ENCODE data around the gene SLC25A47.
"Not testable (repeated sequence)": the region's sequence is repeated elsewhere in the genome, so short reads cannot be mapped to it uniquely, and the experiment has no call there.

Gene SLC25A47

DNA sequence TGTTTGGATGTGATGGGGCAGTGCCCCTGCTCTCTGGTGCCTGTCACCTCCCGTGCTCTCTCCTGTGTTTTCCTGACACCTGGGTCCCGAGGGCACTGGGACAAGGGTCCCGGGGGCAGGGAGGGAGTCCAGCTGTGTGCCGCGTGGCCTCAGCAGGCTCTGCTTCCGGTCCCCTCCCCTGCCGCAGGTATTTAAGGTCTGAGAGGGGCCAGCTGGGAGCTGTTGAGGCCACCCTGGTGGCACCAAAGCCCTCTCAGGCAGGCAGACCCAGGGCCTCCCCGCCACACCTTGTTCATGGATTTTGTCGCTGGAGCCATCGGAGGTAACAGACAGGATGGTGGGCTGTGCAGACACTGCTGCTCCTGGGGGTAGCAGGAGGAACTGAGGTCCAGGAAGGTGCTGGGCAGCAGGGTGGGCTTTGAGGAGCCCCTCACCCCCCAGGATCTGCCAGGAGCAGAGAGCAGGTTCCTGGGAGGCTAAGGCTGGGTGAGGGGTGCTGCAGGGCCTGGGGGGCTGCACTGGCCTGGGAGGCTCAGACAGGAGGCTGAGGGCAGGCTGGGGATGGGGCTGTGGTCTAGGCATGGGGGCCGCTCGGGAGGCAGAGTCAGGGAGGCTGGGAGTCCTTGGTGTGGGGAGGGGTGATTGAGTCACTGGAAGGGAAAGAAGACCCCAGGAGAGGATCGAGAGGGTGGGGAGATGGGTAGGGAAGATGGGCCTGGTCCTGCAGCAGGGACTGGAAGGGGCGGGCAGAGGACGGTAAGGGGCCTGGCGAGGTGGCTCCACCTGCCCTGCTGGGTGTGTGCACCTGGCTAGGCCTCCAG, at the start of gene SLC25A47:
Gene SLC25A47 (plus strand): TSS at position 219 of the 821 bp plus-strand sequence. CDS start 76 bp downstream, at position 295.
- DNase-seq (ENCODE audit: low spot score), result no peak

- DNase-seq (ENCODE audit: low spot score), result no peak
Observed at GRCh38 chr14:100274250-100274649, 48.9 kb upstream of the SLC25A47 start.

DNA sequence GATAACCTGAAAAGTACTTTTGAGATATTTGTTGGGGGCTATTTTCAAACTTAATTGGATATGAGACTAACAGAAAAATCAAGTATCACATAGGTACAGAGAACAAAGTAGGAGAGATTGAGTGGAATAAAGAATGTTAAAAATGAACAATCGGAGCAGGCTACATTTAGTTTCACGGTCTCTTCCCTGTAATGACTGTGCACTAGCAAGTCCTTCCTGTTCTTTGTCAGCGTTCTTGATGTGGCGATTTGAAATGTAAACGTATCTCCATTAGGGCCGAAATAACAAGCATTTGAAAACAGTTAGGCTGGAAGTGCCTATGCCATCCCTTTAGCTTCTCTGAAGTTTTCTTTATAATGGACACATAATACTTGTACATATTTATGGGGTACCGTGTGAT, 47.9 kb upstream of the SLC25A47 start:
- DNase-seq (ENCODE audit: low spot score), result no peak

GRCh38 chr14:100278702-100279101, 44.4 kb upstream of the SLC25A47 start:
- no peak for DNase-seq (ENCODE audit: low spot score)

DNA sequence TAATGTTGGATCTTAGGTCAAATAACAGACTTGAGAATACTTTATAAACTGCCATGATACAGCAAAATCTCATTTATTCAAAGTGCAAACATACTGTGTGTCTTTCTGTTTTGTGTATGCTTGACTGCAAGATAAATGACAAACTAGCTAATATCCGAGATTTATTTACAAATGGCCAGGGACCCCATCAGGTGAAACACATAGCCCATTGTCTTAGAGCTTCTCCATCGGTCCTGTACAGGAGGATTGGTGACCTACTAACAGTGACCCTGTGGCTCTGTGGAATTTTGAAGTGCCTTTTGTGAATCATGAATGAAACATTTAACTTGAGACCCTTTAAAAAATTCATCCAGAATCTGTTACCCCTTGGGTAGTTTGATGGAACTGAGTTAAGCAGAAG, 44.0 kb upstream of the SLC25A47 start:
- no peak for DNase-seq (ENCODE audit: low spot score)

DNA sequence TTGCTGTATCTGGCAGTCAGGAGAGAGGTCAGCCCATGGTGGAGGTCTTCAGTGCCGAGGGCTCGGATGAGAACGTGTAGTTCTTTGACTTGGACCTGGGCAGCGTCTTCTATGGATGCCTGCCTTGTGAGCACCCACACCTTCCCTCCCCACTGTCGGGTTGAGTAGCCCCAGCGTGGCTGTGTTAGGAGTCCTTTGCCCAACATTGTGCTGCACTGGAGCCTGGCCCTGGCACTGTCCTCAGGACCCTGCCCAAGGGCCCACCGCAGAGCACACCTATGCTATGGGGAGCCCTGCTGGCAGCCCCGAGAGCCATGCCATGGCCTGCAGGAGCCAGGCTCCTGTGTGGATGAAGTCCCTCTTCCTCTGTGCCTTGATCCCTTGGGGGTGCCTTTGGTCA, 43.6 kb upstream of the SLC25A47 start:
- no peak for DNase-seq (ENCODE audit: low spot score)

- DNase-seq (ENCODE audit: low spot score), result no peak
Observed at GRCh38 chr14:100281286-100282082, 41.7 kb upstream of the SLC25A47 start.

DNA sequence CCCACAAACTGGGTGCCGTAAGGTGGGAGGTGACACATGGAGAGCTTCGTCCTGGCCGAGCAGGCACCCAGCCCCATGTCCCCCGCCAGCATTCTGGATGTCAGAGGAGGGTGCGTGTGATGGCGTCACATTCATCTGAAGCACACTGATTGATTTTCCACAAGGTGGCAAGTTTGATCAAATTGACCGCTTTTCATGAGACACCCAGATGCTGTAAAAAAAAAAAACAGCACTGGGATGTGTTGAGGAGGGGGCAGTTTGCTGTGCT, 41.1 kb upstream of the SLC25A47 start:
- no peak for DNase-seq (ENCODE audit: low spot score)

DNA sequence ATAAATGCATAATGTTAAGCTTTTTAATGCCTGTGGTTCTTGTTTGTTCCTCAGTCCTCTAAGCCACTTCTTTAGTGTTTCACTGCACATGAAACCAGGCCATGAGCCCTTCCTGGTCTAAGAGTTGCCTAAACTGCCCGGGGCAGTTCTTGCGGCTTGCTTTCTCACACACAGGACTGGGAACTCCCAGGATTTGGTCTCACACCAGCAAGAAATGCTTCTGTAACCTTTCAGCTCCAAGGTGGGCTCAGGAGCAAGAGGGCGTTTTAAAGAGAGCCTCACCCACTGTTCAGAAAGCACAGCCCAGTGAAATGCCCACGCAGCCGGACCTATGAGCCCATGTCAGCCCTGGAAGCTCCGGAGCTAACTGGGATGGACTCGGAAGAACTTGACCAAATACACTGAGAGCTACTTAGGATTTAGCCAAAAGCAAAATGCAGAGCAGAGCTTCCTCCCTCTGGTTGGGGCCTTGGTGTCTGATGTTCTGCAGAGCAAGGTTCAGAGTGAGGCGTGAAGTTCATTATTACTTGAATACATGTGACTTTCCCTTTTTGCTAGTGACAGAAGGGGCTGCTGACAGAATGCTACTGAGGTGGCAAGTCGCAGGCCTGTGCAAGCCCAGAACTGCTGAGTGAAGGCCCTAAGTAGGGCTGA, 40.2 kb upstream of the SLC25A47 start:
- DNase-seq (ENCODE audit: low spot score), result no peak

- not testable (repeated sequence) for DNase-seq (ENCODE audit: low spot score)
Observed at GRCh38 chr14:100283436-100283835, 39.7 kb upstream of the SLC25A47 start.

DNA sequence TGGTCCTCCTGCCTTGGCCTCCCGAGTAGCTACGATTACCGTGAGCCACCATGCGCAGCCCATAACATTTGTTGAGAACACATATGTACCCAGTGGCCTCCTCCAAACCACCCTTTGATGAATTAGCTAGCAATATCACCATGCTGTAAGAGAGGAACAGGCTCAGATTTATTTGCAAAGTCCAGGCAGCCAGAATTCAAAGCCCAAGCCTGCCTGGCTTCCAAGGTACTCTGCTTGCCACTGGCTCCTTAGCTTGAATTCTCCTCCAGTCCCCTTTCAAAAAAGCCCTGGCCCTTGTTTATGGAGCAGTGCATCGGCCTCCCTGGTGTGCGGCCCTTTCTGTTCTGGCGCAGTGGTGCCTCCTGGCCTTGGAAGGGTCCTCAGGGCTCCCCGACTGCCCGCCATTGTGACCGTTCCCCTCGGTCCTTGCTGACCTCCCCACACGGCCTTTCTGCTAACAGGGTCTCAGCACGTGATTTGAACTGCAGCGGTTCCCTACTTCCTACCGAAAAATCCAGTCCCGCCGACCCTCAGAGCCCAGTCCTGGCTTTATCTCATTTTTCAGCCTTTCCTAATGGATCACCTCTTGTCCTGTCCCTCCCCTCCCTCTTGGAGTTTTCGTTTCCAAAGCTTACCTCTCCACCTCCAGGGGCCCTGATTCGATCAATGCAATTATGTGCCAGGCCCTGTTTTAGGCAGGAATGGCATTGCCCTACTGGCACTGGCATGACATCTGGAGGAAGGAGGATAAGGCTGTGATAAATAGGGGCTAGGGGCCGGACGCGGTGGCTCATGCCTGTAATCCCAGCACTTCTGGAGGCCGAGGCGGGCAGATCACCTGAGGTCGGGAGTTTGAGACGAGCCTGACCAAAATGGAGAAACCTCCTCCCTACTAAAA, 38.9 kb upstream of the SLC25A47 start:
- DNase-seq (ENCODE audit: low spot score), result peak; percentile 59

- DNase-seq (ENCODE audit: low spot score), result peak; percentile 85
Observed at GRCh38 chr14:100285021-100285912, 37.9 kb upstream of the SLC25A47 start.

GRCh38 chr14:100285913-100286400, 37.2 kb upstream of the SLC25A47 start:
- DNase-seq (ENCODE audit: low spot score), result no peak

GRCh38 chr14:100286484-100287191, 36.5 kb upstream of the SLC25A47 start:
- DNase-seq (ENCODE audit: low spot score), result no peak

- DNase-seq (ENCODE audit: low spot score), result no peak
Observed at GRCh38 chr14:100287202-100287997, 35.7 kb upstream of the SLC25A47 start.

DNA sequence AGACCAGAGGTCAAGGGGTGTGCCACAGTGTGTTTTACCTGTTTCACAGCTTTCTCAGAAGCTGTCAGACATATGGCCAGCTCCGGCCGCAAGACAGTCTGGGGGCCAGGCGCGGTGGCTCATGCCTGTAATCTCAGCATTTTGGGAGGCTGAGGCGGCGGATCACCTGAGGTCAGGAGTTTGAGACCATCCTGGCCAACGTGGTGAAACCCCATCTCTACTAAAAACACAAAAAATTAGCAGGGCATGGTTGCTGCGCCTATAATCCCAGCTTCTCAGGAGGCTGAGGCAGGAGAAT, 35.2 kb upstream of the SLC25A47 start:
- DNase-seq (ENCODE audit: low spot score), result not testable (repeated sequence)

GRCh38 chr14:100288382-100289185, 34.6 kb upstream of the SLC25A47 start:
- DNase-seq (ENCODE audit: low spot score), result no peak

- no peak for DNase-seq (ENCODE audit: low spot score)
Observed at GRCh38 chr14:100289916-100290606, 33.1 kb upstream of the SLC25A47 start.
